Measurements from ENCODE around the gene GSTCD.
A peak's percentile ranks its signal among the peaks of the same experiment; 100 is the strongest.

Gene GSTCD

GRCh38 chr4:105748222-105748621 lies 39.6 kb downstream of the GSTCD start:
- H3K4me3 ChIP-seq (ENCODE audit: low read depth, low read length) = no peak overlapping the region
- in situ Hi-C loops (cut with HindIII; ENCODE audit: low sequenced_read_pairs) = no loop called here
- TF ChIP-seq, protein P1, sequence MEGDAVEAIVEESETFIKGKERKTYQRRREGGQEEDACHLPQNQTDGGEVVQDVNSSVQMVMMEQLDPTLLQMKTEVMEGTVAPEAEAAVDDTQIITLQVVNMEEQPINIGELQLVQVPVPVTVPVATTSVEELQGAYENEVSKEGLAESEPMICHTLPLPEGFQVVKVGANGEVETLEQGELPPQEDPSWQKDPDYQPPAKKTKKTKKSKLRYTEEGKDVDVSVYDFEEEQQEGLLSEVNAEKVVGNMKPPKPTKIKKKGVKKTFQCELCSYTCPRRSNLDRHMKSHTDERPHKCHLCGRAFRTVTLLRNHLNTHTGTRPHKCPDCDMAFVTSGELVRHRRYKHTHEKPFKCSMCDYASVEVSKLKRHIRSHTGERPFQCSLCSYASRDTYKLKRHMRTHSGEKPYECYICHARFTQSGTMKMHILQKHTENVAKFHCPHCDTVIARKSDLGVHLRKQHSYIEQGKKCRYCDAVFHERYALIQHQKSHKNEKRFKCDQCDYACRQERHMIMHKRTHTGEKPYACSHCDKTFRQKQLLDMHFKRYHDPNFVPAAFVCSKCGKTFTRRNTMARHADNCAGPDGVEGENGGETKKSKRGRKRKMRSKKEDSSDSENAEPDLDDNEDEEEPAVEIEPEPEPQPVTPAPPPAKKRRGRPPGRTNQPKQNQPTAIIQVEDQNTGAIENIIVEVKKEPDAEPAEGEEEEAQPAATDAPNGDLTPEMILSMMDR (IDR thresholded peaks at IDR 0.05; ENCODE audit: low read depth, low read length, missing control alignments) = no peak
- DNase-seq (ENCODE audit: low read depth) = no peak

GRCh38 chr4:105751718-105752299 lies 43.2 kb downstream of the GSTCD start:
- DNase-seq (ENCODE audit: low read depth) = no peak
- TF ChIP-seq, protein P1 (IDR thresholded peaks at IDR 0.05; ENCODE audit: low read depth, low read length, missing control alignments) = no peak
- in situ Hi-C loops (cut with HindIII; ENCODE audit: low sequenced_read_pairs) = no loop called here
- no peak overlapping the region for H3K4me3 ChIP-seq (ENCODE audit: low read depth, low read length)

GRCh38 chr4:105753361-105753760 lies 44.8 kb downstream of the GSTCD start:
- TF ChIP-seq, protein P1 (IDR thresholded peaks at IDR 0.05; ENCODE audit: low read depth, low read length, missing control alignments) = no peak
- in situ Hi-C loops (cut with HindIII; ENCODE audit: low sequenced_read_pairs) = no loop called here
- no peak for DNase-seq (ENCODE audit: low read depth)
- H3K4me3 ChIP-seq (ENCODE audit: low read depth, low read length) = no peak overlapping the region

- no peak for DNase-seq (ENCODE audit: low read depth)
- TF ChIP-seq, protein P1 (IDR thresholded peaks at IDR 0.05; ENCODE audit: low read depth, low read length, missing control alignments) = no peak
- H3K4me3 ChIP-seq (ENCODE audit: low read depth, low read length) = no peak overlapping the region
- in situ Hi-C loops (cut with HindIII; ENCODE audit: low sequenced_read_pairs) = no loop called here
These were observed 46.8 kb downstream of the GSTCD start for GRCh38 chr4:105755375-105755774.

- no peak overlapping the region for H3K4me3 ChIP-seq (ENCODE audit: low read depth, low read length)
- TF ChIP-seq, protein P1 (IDR thresholded peaks at IDR 0.05; ENCODE audit: low read depth, low read length, missing control alignments) = no peak
- DNase-seq (ENCODE audit: low read depth) = no peak
- in situ Hi-C loops (cut with HindIII; ENCODE audit: low sequenced_read_pairs) = no loop called here
These were observed 50.4 kb downstream of the GSTCD start for GRCh38 chr4:105758958-105759357.

- H3K4me3 ChIP-seq (ENCODE audit: low read depth, low read length) = no peak overlapping the region
- peak; percentile 86 for DNase-seq (ENCODE audit: low read depth)
- in situ Hi-C loops (cut with HindIII; ENCODE audit: low sequenced_read_pairs) = no loop called here
- TF ChIP-seq, protein P1 (IDR thresholded peaks at IDR 0.05; ENCODE audit: low read depth, low read length, missing control alignments) = no peak
These were observed 57.3 kb downstream of the GSTCD start for GRCh38 chr4:105765690-105766407.
